HepG2 (cell line): ENCODE measurements around the gene RPS14. TPM values are rescaled to one million over a fixed set of nuclear protein-coding genes. Genes with fewer than 3 reads are reported as not detected.

Experiments
- ATAC-seq: fragments of 200-7000 bp; cut with Tn5 transposase; 3 replicates; pipeline ENCODE4 v1.9.1; 2020; ENCODE audit warnings: mild to moderate bottlenecking, moderate library complexity
- BruUV-seq: library from RNA; stranded (reverse); fragments of 400-500 nt; replicated peaks from 2 replicates; lab custom pipeline; 2021; lab: Mats Ljungman, UMichigan
- CTCF ChIA-PET: fragments of 300-600 bp; formaldehyde crosslinking; extraction: SDS; loops from one replicate; lab custom pipeline; 2021; ENCODE audit warnings: low total read pairs, inconsistent platforms, low intra/inter-chr PET ratio; lab: Yijun Ruan, JAX
- POLR2A ChIA-PET: fragments of 350-600 bp; sonication (Branson Sonifier 250); formaldehyde crosslinking; loops from one replicate; lab custom pipeline; 2020; ENCODE audit warnings: antibody characterized with exemption, inconsistent platforms; lab: Yijun Ruan, JAX
- DNase-seq: peaks from one replicate; pipeline ENCODE4 v3.0.0-alpha.2; 2015; ENCODE audit warnings: low spot score
- FAIRE-seq: peaks from 3 replicates; lab custom pipeline; 2011; peaks lifted over from hg19 to GRCh38; lab: Jason Lieb, UNC
- H2AFZ ChIP-seq: one replicate; pipeline ENCODE4 v1.6.1; 2011; ENCODE audit warnings: low read length, inconsistent platforms
- H3K27ac ChIP-seq: fragments of 300-600 bp; 3 replicates; pipeline ENCODE4 v1.8.0; 2011; ENCODE audit warnings: mixed run types, mild to moderate bottlenecking, mixed read lengths, low read length, inconsistent platforms; ENCODE audit not compliant: insufficient read depth; ENCODE audit errors: extremely low read length
- H3K27me3 ChIP-seq, 2 experiments: fragments of 200-600 bp in 1 of 2; 2 replicates in 1 of 2; 3 replicates in 1 of 2; pipeline versions ENCODE4 v1.6.0 to v1.8.0; 2011; ENCODE audit warnings: low read length in 2 of 2, mild to moderate bottlenecking in 2 of 2, moderate library complexity in 2 of 2, inconsistent platforms in 1 of 2; ENCODE audit not compliant: insufficient read depth in 2 of 2, control insufficient read depth in 1 of 2
- H3K36me3 ChIP-seq, 2 experiments: fragments of 200-600 bp in 1 of 2; replicated peaks in 1 of 2; 2 replicates in 1 of 2; 3 replicates in 1 of 2; pipeline versions ENCODE4 v1.5.1 to v1.8.0; 2011; ENCODE audit warnings: low read length in 2 of 2, inconsistent platforms in 1 of 2; ENCODE audit not compliant: insufficient read depth in 2 of 2, control insufficient read depth in 1 of 2
- H3K4me1 ChIP-seq: 2 replicates; pipeline ENCODE4 v1.5.1; 2012; ENCODE audit warnings: low read length, inconsistent platforms; ENCODE audit not compliant: insufficient read depth
- H3K4me2 ChIP-seq: 2 replicates; pipeline ENCODE4 v1.6.0; 2011; ENCODE audit warnings: low read depth, low read length, inconsistent platforms
- H3K4me3 ChIP-seq, 3 experiments: fragments of 200-600 bp in 1 of 3; sonication (generic), shearing (Covaris generic) in 1 of 3; replicated peaks in 1 of 3; 2 replicates each; pipeline ENCODE4 v1.5.1; 2011 to 2016; ENCODE audit warnings: low read length in 3 of 3, inconsistent platforms in 2 of 3, low read depth in 2 of 3, mild to moderate bottlenecking in 2 of 3, control low read depth in 1 of 3, mixed read lengths in 1 of 3; ENCODE audit not compliant: insufficient read depth in 1 of 3
- H3K79me2 ChIP-seq: one replicate; pipeline ENCODE4 v1.6.1; 2011; ENCODE audit warnings: low read length, inconsistent platforms; ENCODE audit not compliant: insufficient read depth
- H3K9ac ChIP-seq: 2 replicates; pipeline ENCODE4 v1.6.0; 2011; ENCODE audit warnings: mild to moderate bottlenecking, low read depth, low read length, inconsistent platforms; ENCODE audit not compliant: insufficient read depth
- H3K9me3 ChIP-seq: 2 replicates; pipeline ENCODE4 v1.5.1; 2012; ENCODE audit warnings: mild to moderate bottlenecking, low read length
- H4K20me1 ChIP-seq: 2 replicates; pipeline ENCODE4 v1.6.0; 2011; ENCODE audit warnings: inconsistent platforms, mild to moderate bottlenecking, low read length, moderate library complexity; ENCODE audit not compliant: insufficient read depth
- AHDC1 ChIP-seq: sonication (generic); formaldehyde crosslinking; IDR thresholded peaks from 2 replicates; pipeline ENCODE4 v1.5.1; 2020; ENCODE audit warnings: mild to moderate bottlenecking, missing genetic modification reagents, borderline replicate concordance
- CENPX ChIP-seq: sonication (generic); formaldehyde crosslinking; IDR thresholded peaks from 2 replicates; pipeline ENCODE4 v1.9.0; 2021; ENCODE audit warnings: mild to moderate bottlenecking, missing genetic modification reagents, moderate library complexity
- HNRNPK ChIP-seq: fragments of 200-400 bp; formaldehyde crosslinking; IDR thresholded peaks from 2 replicates; pipeline ENCODE4 v1.6.1; 2018; ENCODE audit warnings: low read length, low read depth, moderate library complexity, mild to moderate bottlenecking; ENCODE audit not compliant: poor library complexity, severe bottlenecking
- KLF13 ChIP-seq: sonication (generic); formaldehyde crosslinking; IDR thresholded peaks from 2 replicates; pipeline ENCODE4 v1.4.0; 2020; ENCODE audit warnings: mild to moderate bottlenecking, missing genetic modification reagents
- NR3C1 ChIP-seq: sonication (generic); formaldehyde crosslinking; IDR thresholded peaks from 2 replicates; pipeline ENCODE4 v1.4.0; 2020; ENCODE audit warnings: missing genetic modification reagents
- RXRB ChIP-seq: IDR thresholded peaks from 2 replicates; pipeline ENCODE4 v1.6.1; 2016; ENCODE audit warnings: borderline replicate concordance, missing genetic modification reagents, missing compliant biosample characterization
- TARDBP ChIP-seq: sonication (generic); formaldehyde crosslinking; IDR thresholded peaks from 2 replicates; pipeline ENCODE4 v1.8.0; 2022; ENCODE audit warnings: mild to moderate bottlenecking, missing genetic modification reagents
- TFDP1 ChIP-seq: IDR thresholded peaks from 2 replicates; pipeline ENCODE4 v1.6.1; 2016; ENCODE audit warnings: missing compliant biosample characterization, missing genetic modification reagents, borderline replicate concordance
- ZMAT3 ChIP-seq: sonication (generic); formaldehyde crosslinking; conservative IDR thresholded peaks from 2 replicates; pipeline ENCODE4 v1.7.0; 2021; ENCODE audit warnings: missing genetic modification reagents
- ZNF142 ChIP-seq: sonication (generic); formaldehyde crosslinking; IDR thresholded peaks from 2 replicates; pipeline ENCODE4 v1.4.0; 2020; ENCODE audit warnings: missing genetic modification reagents
- ZNF331 ChIP-seq: sonication (generic); formaldehyde crosslinking; IDR thresholded peaks from 2 replicates; pipeline ENCODE4 v1.4.0; 2020; ENCODE audit warnings: missing genetic modification reagents
- ZNF678 ChIP-seq: sonication (generic); formaldehyde crosslinking; IDR thresholded peaks from 2 replicates; pipeline ENCODE4 v1.4.0; 2020; ENCODE audit warnings: mild to moderate bottlenecking, missing genetic modification reagents
- ZNF761 ChIP-seq: sonication (generic); formaldehyde crosslinking; conservative IDR thresholded peaks from 2 replicates; pipeline ENCODE4 v1.4.0; 2020; ENCODE audit warnings: mild to moderate bottlenecking, missing genetic modification reagents
- WGBS: methylation state at CpG from one replicate; pipeline ENCODE4 v1.1.6; 2017; ENCODE audit warnings: low lambda C conversion rate; 5-methylcytosine and 5-hydroxymethylcytosine counted together
- in situ Hi-C: cut with HindIII; loops from 2 replicates; pipeline ENCODE4 v1.10.0; 2017; ENCODE audit warnings: low pct_unique_long_range_greater_than_20kb; ENCODE audit not compliant: extremely low pct_ligation_motif_present
- intact Hi-C: fragments of 100-400 bp; cut with micrococcal nuclease; formaldehyde crosslinking; loops from one replicate; pipeline ENCODE4 v1.10.0; 2022; ENCODE audit not compliant: unreplicated experiment
- polyA plus RNA-seq, 8 experiments: library from polyadenylated mRNA; depleted of rRNA in 3 of 8; stranded (reverse) in 7 of 8; unstranded in 1 of 8; fragments of >200 nt; fragmentation: Illumina TruSeq in 4 of 8; extraction: Trizol in 4 of 8; gene quantifications; 2 replicates each; pipeline versions ENCODE4 v1.2.1 to v1.2.3, GENCODE V29; 2011 to 2016; ENCODE audit warnings: low read depth in 4 of 8, missing spikeins in 1 of 8, mixed read lengths in 1 of 8; ENCODE audit not compliant: insufficient read depth in 1 of 8
- total RNA-seq, 5 experiments: library from RNA; depleted of rRNA; stranded (reverse); fragments of >200 nt; fragmentation: Illumina TruSeq; extraction: Trizol; gene quantifications; 2 replicates each; pipeline ENCODE4 v1.2.3, GENCODE V29; 2016; ENCODE audit warnings: low read depth in 1 of 5

Gene RPS14
- total and polyA plus RNA-seq, 2 of the 13 experiments (the other 11 are each of a cell fraction or from before 2014, with no cell fraction given) = 2,116 to 3,295 TPM

- in situ Hi-C loops (loop anchor here (5.0 kb wide), 1 partner anchor 42 kb away; no protein-coding TSS in a partner anchor), intact Hi-C loops (no loop called here)
- Histone ChIP-seq H4K20me1 (no peaks in the 10 kb centered on the region), H3K9ac (no peak overlapping the region), H2AFZ (no peak overlapping the region), H3K4me1 (no peaks in the 10 kb centered on the region), H3K79me2 (no peaks in the 10 kb centered on the region), H3K4me2 (no peak overlapping the region), H3K36me3 (peaks cover 43 to 89% of the 10 kb centered on the region in 2 experiments), H3K9me3 (no peaks in the 10 kb centered on the region), H3K4me3 (no peak overlapping the region), H3K27me3 (no peaks in the 10 kb centered on the region), H3K27ac (no peak overlapping the region)
- TSS peak; percentile 20 for BruUV-seq
- WGBS = 100% methylated on average over 2 of the region's 2 CpGs
- ChIA-PET CTCF (interaction anchor here (1.9 kb wide), 1 partner anchor 41 kb away, joined by 8 read pairs; no protein-coding TSS in a partner anchor), POLR2A (no interaction called here)
- DNase-seq (no peak), ATAC-seq (no peak), FAIRE-seq (no peak)
- TF ChIP-seq ZNF331 (CRISPR knock-in tag) (no peak), TARDBP (CRISPR knock-in tag) (no peak), TFDP1 (CRISPR knock-in tag) (no peak), ZMAT3 (CRISPR knock-in tag) (no peak), ZNF761 (CRISPR knock-in tag) (no peak), CENPX (CRISPR knock-in tag) (no peak), KLF13 (CRISPR knock-in tag) (no peak), RXRB (CRISPR knock-in tag) (no peak), HNRNPK (no peak), ZNF142 (CRISPR knock-in tag) (no peak), NR3C1 (CRISPR knock-in tag) (no peak), AHDC1 (no peak), ZNF678 (CRISPR knock-in tag) (no peak)
Measured at GRCh38 chr5:150395688-150395975, 53.9 kb downstream of the RPS14 start.
